ENCODE measurements around the gene ZNF181. TPM values are rescaled to one million over a fixed set of nuclear protein-coding genes. Genes with fewer than 3 reads are reported as not detected.

Gene ZNF181
- total RNA-seq, 1 experiment from 2014 or later: 8.2 TPM

DNA sequence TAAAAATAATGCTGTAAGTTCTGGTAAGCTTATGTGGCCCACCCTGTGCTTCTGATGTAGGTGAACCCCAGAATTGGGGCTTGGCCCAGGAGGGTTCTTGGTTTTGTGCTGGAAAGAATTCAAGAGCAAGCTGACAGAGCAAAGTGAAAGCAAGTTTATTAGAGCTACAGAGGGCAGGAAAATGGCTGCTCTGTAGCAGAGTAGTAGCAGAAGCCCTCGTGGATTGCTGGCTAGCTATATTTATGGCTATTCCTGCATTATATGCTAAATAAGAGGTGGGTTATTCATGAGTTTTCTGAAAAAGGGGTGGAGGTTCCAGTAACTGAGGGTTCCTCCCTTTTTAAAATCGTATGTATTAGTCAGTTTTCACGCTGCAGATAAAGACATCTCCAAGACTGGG lies 59.5 kb downstream of the ZNF181 start:
- no peak for DNase-seq
- Histone ChIP-seq H3K27ac (ENCODE audit: insufficient read length, low read depth, low read length) (no peak overlapping the region), H3K79me2 (ENCODE audit: insufficient read depth, low read length) (no peaks in the 10 kb centered on the region), H3K4me2 (ENCODE audit: insufficient read depth, insufficient read length, low read length) (no peak overlapping the region), H2BK15ac (ENCODE audit: low read depth, low read length) (no peak overlapping the region), H2BK20ac (ENCODE audit: low read depth, low read length, poor library complexity, severe bottlenecking) (no peak overlapping the region), H2AFZ (ENCODE audit: low read length) (no peak overlapping the region), H2AK5ac (ENCODE audit: insufficient read length, low read length) (no peak overlapping the region), H4K20me1 (ENCODE audit: control insufficient read depth, insufficient read depth, insufficient read length) (no peaks in the 10 kb centered on the region), H3T11ph (ENCODE audit: low read length) (no peak overlapping the region), H3K14ac (ENCODE audit: insufficient read depth, low read length) (no peak overlapping the region), H3K23me2 (ENCODE audit: insufficient read length, low read depth, low read length, poor library complexity, severe bottlenecking) (no peaks in the 10 kb centered on the region), H2BK12ac (ENCODE audit: insufficient read length, low read depth, low read length) (no peak overlapping the region), H4K91ac (ENCODE audit: insufficient read length, low read depth, low read length) (no peak overlapping the region), H3K4me1 (ENCODE audit: insufficient read depth, low read length) (no peaks in the 10 kb centered on the region), H3K23ac (ENCODE audit: insufficient read length, low read depth, low read length) (no peak overlapping the region), H4K5ac (ENCODE audit: insufficient read length, low read depth, low read length) (no peak overlapping the region), H3K4ac (ENCODE audit: low read depth, low read length) (no peak overlapping the region), H2BK5ac (ENCODE audit: insufficient read length, low read length) (no peak overlapping the region), H2BK120ac (ENCODE audit: low read depth, low read length, poor library complexity, severe bottlenecking) (no peak overlapping the region), H3K9ac (ENCODE audit: extremely low read depth, insufficient read length, low read length) (no peak overlapping the region), H3K18ac (ENCODE audit: insufficient read length, low read depth, low read length) (no peak overlapping the region), H3K9me3 (ENCODE audit: control insufficient read depth, low read depth, low read length) (no peaks in the 10 kb centered on the region), H4K8ac (replicated peaks; ENCODE audit: insufficient read length, low read depth, low read length) (no peak overlapping the region), H3K79me1 (ENCODE audit: insufficient read depth, low read depth, low read length, poor library complexity, severe bottlenecking) (no peaks in the 10 kb centered on the region), H3K56ac (ENCODE audit: insufficient read length, low read depth, low read length) (no peak overlapping the region), H3K27me3 (ENCODE audit: insufficient read depth, low read length) (no peaks in the 10 kb centered on the region)
- H3K36me3 Mint-ChIP-seq (ENCODE audit: insufficient read depth in 1 of 3, low read depth in 3 of 3): peaks cover 0 to 2% (median 0%) of the 10 kb centered on the region in 3 experiments; a peak in 2 of 7 replicates
- H3K4me1 Mint-ChIP-seq: no peaks in the 10 kb centered on the region
- peaks cover 24% of the 10 kb centered on the region for H3K27me3 Mint-ChIP-seq (ENCODE audit: low read depth)
- TF ChIP-seq, protein P1, sequence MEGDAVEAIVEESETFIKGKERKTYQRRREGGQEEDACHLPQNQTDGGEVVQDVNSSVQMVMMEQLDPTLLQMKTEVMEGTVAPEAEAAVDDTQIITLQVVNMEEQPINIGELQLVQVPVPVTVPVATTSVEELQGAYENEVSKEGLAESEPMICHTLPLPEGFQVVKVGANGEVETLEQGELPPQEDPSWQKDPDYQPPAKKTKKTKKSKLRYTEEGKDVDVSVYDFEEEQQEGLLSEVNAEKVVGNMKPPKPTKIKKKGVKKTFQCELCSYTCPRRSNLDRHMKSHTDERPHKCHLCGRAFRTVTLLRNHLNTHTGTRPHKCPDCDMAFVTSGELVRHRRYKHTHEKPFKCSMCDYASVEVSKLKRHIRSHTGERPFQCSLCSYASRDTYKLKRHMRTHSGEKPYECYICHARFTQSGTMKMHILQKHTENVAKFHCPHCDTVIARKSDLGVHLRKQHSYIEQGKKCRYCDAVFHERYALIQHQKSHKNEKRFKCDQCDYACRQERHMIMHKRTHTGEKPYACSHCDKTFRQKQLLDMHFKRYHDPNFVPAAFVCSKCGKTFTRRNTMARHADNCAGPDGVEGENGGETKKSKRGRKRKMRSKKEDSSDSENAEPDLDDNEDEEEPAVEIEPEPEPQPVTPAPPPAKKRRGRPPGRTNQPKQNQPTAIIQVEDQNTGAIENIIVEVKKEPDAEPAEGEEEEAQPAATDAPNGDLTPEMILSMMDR (conservative IDR thresholded peaks at IDR 0.05): no peak
- H3K27ac Mint-ChIP-seq: no peak overlapping the region
- no CpG with 5 or more reads among the region's 3 CpGs for WGBS (ENCODE audit: extremely low coverage, insufficient read length, low lambda C conversion rate)
- no peak overlapping the region for H3K4me3 Mint-ChIP-seq
- peaks cover 70 to 76% of the 10 kb centered on the region in 2 experiments for H3K9me3 Mint-ChIP-seq
